ENCODE measurements around the gene UBALD1. TPM values are rescaled to one million over a fixed set of nuclear protein-coding genes. Genes with fewer than 3 reads are reported as not detected.
A peak's percentile ranks its signal among the peaks of the same experiment; 100 is the strongest.

UBALD1 gene
- total RNA-seq, 4 donors from 2014 or later, result 9.3 to 21.4 (median 10.9) TPM

DNA sequence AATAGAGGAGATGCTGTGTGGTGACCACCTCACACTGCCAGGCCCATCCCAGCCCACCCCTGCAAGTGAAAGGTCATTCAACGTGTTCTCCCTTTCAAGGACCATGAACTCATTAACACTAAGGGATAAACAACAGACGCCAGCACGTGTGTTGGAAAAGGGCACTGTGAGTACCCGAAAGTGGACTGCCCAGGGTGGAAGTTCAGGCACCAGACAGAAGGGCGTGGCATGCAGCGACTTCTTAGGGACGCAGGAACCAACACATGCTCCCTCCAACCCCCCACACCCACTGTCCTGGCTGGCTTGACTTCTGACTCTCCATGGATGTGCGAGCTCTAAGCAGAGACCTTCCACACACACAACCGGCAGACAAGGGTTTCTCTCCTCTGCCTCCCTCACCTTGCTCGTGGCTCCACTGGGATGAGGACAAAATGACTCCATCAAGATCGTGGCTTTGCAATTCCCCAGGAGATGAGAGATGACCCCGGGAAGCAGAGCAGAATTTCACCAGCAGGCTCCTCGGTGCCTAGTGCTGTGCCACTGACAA lies 11.0 kb downstream of the UBALD1 start:
- no peak overlapping the region for H3K4me3 ChIP-seq (replicated peaks in 1 of 3)
- 80 to 88% methylated on average over 13 of the region's 13 CpGs for WGBS, 2 donors
- H3K36me3 ChIP-seq, result peaks cover 4 to 8% of the 10 kb centered on the region in 2 donors
- no peaks in the 10 kb centered on the region for H3K9me3 ChIP-seq
- intact Hi-C loops (cut with DNase I), result no loop called here
- DNase-seq, result no peak
- no peak for TF ChIP-seq POLR2A (IDR thresholded peaks at IDR 0.05)
- TF ChIP-seq, protein P1, sequence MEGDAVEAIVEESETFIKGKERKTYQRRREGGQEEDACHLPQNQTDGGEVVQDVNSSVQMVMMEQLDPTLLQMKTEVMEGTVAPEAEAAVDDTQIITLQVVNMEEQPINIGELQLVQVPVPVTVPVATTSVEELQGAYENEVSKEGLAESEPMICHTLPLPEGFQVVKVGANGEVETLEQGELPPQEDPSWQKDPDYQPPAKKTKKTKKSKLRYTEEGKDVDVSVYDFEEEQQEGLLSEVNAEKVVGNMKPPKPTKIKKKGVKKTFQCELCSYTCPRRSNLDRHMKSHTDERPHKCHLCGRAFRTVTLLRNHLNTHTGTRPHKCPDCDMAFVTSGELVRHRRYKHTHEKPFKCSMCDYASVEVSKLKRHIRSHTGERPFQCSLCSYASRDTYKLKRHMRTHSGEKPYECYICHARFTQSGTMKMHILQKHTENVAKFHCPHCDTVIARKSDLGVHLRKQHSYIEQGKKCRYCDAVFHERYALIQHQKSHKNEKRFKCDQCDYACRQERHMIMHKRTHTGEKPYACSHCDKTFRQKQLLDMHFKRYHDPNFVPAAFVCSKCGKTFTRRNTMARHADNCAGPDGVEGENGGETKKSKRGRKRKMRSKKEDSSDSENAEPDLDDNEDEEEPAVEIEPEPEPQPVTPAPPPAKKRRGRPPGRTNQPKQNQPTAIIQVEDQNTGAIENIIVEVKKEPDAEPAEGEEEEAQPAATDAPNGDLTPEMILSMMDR (IDR thresholded peaks at IDR 0.05), result no peak
- H3K4me1 ChIP-seq, result peaks cover 28 to 40% of the 10 kb centered on the region in 2 donors
- no peaks in the 10 kb centered on the region for H3K27me3 ChIP-seq
- H3K27ac ChIP-seq, result no peak overlapping the region

DNA sequence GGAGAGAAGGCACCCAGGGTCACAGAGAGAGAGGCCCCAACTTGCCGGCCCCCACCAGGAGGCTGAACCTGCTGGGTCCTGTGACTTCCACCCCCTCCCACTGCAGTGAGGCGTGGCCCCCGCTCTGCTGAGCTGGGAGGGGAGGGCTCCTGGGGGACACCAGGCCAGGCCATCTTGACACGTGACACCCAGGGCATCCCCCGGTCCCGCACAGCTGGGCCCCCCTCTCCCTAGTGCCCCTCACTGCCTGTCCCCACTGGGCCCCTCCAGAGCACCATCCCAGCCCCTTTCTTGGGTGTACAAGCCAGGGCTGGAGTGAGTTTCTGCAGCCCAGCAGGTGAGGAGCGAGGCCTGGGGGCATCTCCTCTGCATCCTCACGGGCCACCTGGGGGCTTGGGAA lies 12.4 kb downstream of the UBALD1 start:
- Histone ChIP-seq H3K4me1 (peaks cover 22 to 29% of the 10 kb centered on the region in 2 donors), H3K9me3 (no peaks in the 10 kb centered on the region), H3K36me3 (no peaks in the 10 kb centered on the region), H3K27me3 (no peaks in the 10 kb centered on the region), H3K27ac (peak overlapping the region in 1 of 3 donors; percentile 36), H3K4me3 (replicated peaks in 1 of 3) (no peak overlapping the region)
- no peak for TF ChIP-seq POLR2A (IDR thresholded peaks at IDR 0.05)
- TF ChIP-seq, protein P1 (IDR thresholded peaks at IDR 0.05), result no peak
- DNase-seq, result no peak
- intact Hi-C loops (cut with DNase I), result no loop called here
- WGBS, 2 donors, result 88 to 100% methylated on average over 2 to 3 of the region's 8 CpGs

DNA sequence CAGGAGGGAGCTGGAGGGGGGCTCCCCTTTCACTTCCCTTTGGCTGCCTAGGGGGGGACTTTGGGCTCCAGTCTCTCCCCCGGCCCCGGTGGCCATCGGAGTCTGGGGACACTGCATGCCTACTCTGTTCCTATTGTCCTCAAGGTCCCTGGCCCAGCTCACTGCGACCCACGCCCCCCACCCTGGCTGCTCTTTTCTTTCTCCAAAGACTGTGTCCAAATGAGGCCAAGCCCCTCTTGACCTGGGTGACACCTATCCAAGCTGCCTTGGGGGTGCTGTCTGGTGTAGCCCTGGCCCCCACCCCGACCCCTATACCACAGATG lies 12.9 kb downstream of the UBALD1 start:
- WGBS, 2 donors, result 59 to 87% methylated on average over 6 of the region's 6 CpGs
- H3K9me3 ChIP-seq, result no peaks in the 10 kb centered on the region
- H3K27me3 ChIP-seq, result no peaks in the 10 kb centered on the region
- no peaks in the 10 kb centered on the region for H3K36me3 ChIP-seq
- peaks cover 22 to 29% of the 10 kb centered on the region in 2 donors for H3K4me1 ChIP-seq
- no peak overlapping the region for H3K4me3 ChIP-seq (replicated peaks in 1 of 3)
- intact Hi-C loops (cut with DNase I), result no loop called here
- TF ChIP-seq POLR2A (IDR thresholded peaks at IDR 0.05), result no peak
- TF ChIP-seq, protein P1 (IDR thresholded peaks at IDR 0.05), result no peak
- H3K27ac ChIP-seq, result peak overlapping the region in 2 of 3 donors; percentile 36 to 70
- no peak for DNase-seq

DNA sequence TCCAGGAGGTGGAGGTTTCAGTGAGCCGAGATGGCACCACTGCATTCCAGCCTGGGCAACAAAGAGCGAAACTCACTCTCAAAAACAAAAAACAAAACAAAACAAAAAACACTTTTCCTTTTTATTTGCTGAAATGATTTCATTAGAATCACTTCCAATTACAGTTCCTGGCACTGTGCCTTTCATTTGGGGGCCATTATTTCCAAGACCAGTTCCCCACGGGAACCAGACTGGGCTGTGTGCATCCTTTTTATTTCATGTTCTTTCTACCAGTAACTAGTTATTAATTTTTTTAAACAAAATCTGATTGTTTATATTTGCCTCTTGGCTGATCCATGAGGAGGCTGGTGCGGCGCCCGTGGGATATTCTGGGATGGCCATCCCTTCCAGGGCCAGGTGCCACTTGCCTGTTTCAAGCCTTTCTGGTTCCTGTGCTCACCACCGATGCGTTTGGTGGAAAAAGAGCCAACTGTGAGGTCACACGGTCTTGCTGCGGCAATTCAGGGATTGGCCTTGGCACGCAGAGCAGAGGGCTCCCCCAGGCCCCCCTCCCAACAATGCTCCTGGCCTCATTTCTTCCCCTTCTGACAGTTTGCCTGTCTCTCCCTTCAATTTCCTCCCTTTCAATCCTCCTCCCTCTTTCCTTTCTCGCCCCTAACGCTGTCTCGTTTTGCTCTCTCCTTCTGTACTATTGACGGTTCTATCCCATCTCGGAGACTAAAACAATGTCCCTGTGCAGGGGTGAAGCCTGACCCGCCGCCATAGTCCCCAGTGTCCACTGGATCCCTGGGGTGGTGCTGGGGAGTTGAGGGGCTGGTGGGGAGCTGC lies 13.4 kb downstream of the UBALD1 start:
- Histone ChIP-seq H3K4me1 (peaks cover 21 to 26% of the 10 kb centered on the region in 2 donors), H3K9me3 (no peaks in the 10 kb centered on the region), H3K27ac (peak overlapping the region; percentile 34 to 70 (median 36)), H3K27me3 (no peaks in the 10 kb centered on the region), H3K4me3 (replicated peaks in 1 of 3) (no peak overlapping the region), H3K36me3 (no peaks in the 10 kb centered on the region)
- TF ChIP-seq POLR2A (IDR thresholded peaks at IDR 0.05), result no peak
- TF ChIP-seq, protein P1 (IDR thresholded peaks at IDR 0.05), result no peak
- WGBS, 2 donors, result 28 to 34% methylated on average over 18 of the region's 18 CpGs
- DNase-seq, result peak; percentile 90 to 91
- intact Hi-C loops (cut with DNase I), result no loop called here

DNA sequence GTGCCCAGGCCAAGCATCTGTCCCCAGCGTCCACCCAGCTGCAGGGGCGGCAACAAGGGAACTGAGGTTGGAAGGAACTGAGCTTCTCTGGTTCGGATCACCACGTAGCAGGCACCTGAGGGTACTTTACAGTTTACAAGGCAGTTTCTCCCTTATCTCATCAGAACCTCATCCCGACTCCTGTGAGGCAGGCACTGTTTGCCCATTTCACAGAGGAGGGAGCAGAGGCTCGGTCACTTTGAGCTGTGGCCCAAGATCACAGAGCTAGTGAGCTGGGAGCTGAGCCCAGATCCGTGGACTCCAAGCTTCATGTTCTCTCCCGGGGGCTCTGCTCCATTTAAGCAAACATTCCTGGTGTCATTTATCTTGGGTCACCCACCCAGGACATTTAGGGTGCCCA lies 15.1 kb downstream of the UBALD1 start:
- Histone ChIP-seq H3K4me3 (replicated peaks in 1 of 3) (no peak overlapping the region), H3K4me1 (peaks cover 21 to 24% of the 10 kb centered on the region in 2 donors), H3K27ac (no peak overlapping the region), H3K27me3 (no peaks in the 10 kb centered on the region), H3K9me3 (no peaks in the 10 kb centered on the region), H3K36me3 (no peaks in the 10 kb centered on the region)
- 79 to 85% methylated on average over 8 of the region's 8 CpGs for WGBS, 2 donors
- intact Hi-C loops (cut with DNase I), result no loop called here
- no peak for DNase-seq
- TF ChIP-seq, protein P1 (IDR thresholded peaks at IDR 0.05), result no peak
- TF ChIP-seq POLR2A (IDR thresholded peaks at IDR 0.05), result no peak

Measured in thyroid gland (tissue), 4 donors.